ENCODE data around the gene IQCM. TPM values are rescaled to one million over a fixed set of nuclear protein-coding genes. Genes with fewer than 3 reads are reported as not detected.

Gene IQCM
- total RNA-seq, 1 donor from 2014 or later = not detected

GRCh38 chr4:149531861-149532260, 283.8 kb downstream of the IQCM start:
- TF ChIP-seq, protein P1, sequence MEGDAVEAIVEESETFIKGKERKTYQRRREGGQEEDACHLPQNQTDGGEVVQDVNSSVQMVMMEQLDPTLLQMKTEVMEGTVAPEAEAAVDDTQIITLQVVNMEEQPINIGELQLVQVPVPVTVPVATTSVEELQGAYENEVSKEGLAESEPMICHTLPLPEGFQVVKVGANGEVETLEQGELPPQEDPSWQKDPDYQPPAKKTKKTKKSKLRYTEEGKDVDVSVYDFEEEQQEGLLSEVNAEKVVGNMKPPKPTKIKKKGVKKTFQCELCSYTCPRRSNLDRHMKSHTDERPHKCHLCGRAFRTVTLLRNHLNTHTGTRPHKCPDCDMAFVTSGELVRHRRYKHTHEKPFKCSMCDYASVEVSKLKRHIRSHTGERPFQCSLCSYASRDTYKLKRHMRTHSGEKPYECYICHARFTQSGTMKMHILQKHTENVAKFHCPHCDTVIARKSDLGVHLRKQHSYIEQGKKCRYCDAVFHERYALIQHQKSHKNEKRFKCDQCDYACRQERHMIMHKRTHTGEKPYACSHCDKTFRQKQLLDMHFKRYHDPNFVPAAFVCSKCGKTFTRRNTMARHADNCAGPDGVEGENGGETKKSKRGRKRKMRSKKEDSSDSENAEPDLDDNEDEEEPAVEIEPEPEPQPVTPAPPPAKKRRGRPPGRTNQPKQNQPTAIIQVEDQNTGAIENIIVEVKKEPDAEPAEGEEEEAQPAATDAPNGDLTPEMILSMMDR (IDR thresholded peaks at IDR 0.05; ENCODE audit: unreplicated experiment) = no peak
- no peak overlapping the region for H3K27ac Mint-ChIP-seq
- H3K27me3 Mint-ChIP-seq = no peaks in the 10 kb centered on the region
- H3K9me3 Mint-ChIP-seq (ENCODE audit: low read depth) = no peaks in the 10 kb centered on the region
- H3K4me3 Mint-ChIP-seq (ENCODE audit: low read depth) = no peak overlapping the region
- no peak for DNase-seq (ENCODE audit: low spot score, unreplicated experiment)
- peaks cover 3% of the 10 kb centered on the region for H3K4me1 Mint-ChIP-seq (ENCODE audit: low read depth)
- H3K36me3 Mint-ChIP-seq (ENCODE audit: insufficient read depth) = no peaks in the 10 kb centered on the region

GRCh38 chr4:149523039-149523438, 292.6 kb downstream of the IQCM start:
- Mint-ChIP-seq H3K27ac (no peak overlapping the region), H3K4me1 (ENCODE audit: low read depth) (peaks cover 5% of the 10 kb centered on the region), H3K9me3 (ENCODE audit: low read depth) (no peaks in the 10 kb centered on the region), H3K27me3 (no peaks in the 10 kb centered on the region), H3K36me3 (ENCODE audit: insufficient read depth) (no peaks in the 10 kb centered on the region), H3K4me3 (ENCODE audit: low read depth) (no peak overlapping the region)
- DNase-seq (ENCODE audit: low spot score, unreplicated experiment) = no peak
- TF ChIP-seq, protein P1 (IDR thresholded peaks at IDR 0.05; ENCODE audit: unreplicated experiment) = no peak

- TF ChIP-seq, protein P1 (IDR thresholded peaks at IDR 0.05; ENCODE audit: unreplicated experiment) = no peak
- Mint-ChIP-seq H3K27ac (no peak overlapping the region), H3K9me3 (ENCODE audit: low read depth) (peaks cover 4% of the 10 kb centered on the region), H3K36me3 (ENCODE audit: insufficient read depth) (no peaks in the 10 kb centered on the region), H3K27me3 (no peaks in the 10 kb centered on the region), H3K4me1 (ENCODE audit: low read depth) (peaks cover 5% of the 10 kb centered on the region), H3K4me3 (ENCODE audit: low read depth) (no peak overlapping the region)
- no peak for DNase-seq (ENCODE audit: low spot score, unreplicated experiment)
Observed at GRCh38 chr4:149521611-149522425, 293.8 kb downstream of the IQCM start.

- TF ChIP-seq, protein P1 (IDR thresholded peaks at IDR 0.05; ENCODE audit: unreplicated experiment) = no peak
- DNase-seq (ENCODE audit: low spot score, unreplicated experiment) = no peak
Observed at GRCh38 chr4:149518471-149518870, 297.2 kb downstream of the IQCM start.

DNA sequence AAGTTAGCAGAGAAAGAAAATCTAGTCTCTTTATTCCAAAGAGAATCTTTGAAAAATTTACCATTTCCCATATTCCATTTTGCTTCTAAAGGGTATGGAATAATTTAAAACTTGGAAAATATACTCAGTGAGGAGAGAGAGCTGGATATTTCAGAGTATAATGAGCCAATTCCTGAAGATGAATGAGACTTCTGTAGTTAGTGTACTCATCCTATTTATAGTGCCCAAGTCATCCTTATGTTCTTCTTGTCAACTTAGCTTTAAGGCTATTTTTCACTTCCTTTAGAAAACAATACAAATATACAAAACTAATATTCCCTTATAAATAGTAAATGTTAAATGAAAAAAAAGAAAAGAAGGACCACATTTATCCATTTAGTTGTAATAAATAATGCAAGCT, 302.6 kb downstream of the IQCM start:
- no peak for DNase-seq (ENCODE audit: low spot score, unreplicated experiment)
- Mint-ChIP-seq H3K36me3 (ENCODE audit: insufficient read depth) (no peaks in the 10 kb centered on the region), H3K4me3 (ENCODE audit: low read depth) (no peak overlapping the region), H3K27me3 (no peaks in the 10 kb centered on the region), H3K9me3 (ENCODE audit: low read depth) (peaks cover 17% of the 10 kb centered on the region), H3K4me1 (ENCODE audit: low read depth) (no peaks in the 10 kb centered on the region), H3K27ac (no peak overlapping the region)
- TF ChIP-seq, protein P1 (IDR thresholded peaks at IDR 0.05; ENCODE audit: unreplicated experiment) = no peak

More at GRCh38 chr4:149518471-149518870, 297.2 kb downstream of the IQCM start:
- no peaks in the 10 kb centered on the region for H3K36me3 Mint-ChIP-seq (ENCODE audit: insufficient read depth)
- peaks cover 5% of the 10 kb centered on the region for H3K4me1 Mint-ChIP-seq (ENCODE audit: low read depth)
- H3K4me3 Mint-ChIP-seq (ENCODE audit: low read depth) = no peak overlapping the region
- no peaks in the 10 kb centered on the region for H3K27me3 Mint-ChIP-seq
- peaks cover 10% of the 10 kb centered on the region for H3K9me3 Mint-ChIP-seq (ENCODE audit: low read depth)
- H3K27ac Mint-ChIP-seq = no peak overlapping the region
